PC-9 (cell line): ENCODE measurements around the gene MIER2.

Experiments used
- EZH2 ChIP-seq: fragments of 200-600 bp; sonication (generic); IDR thresholded peaks from 2 replicates; pipeline ENCODE4 v1.8.0; 2017; ENCODE audit warnings: antibody characterized with exemption, low read depth
- TF ChIP-seq, protein P1 (sequence below): fragments of 200-600 bp; sonication (generic); conservative IDR thresholded peaks from 2 replicates; pipeline ENCODE4 v1.6.1; 2017; ENCODE audit warnings: mixed run types, antibody characterized with exemption, mild to moderate bottlenecking, moderate library complexity

DNA sequence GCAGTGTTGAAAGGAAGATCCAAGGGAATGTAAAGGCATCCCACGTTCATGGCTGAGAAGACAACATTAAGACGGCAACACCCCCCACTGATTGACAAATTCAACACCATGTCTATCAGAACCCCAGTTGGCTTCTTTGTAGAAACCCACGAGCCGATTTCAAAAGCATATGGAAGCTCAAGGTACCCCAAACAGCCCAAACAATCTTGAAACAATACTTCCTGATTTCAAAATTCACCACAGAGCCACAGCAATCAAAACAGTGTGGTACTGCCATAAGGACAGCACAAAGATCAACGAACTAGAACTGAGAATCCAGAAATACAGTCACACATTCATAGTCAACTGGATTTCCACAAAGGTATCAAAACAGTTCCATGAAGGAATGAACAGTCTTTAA is 6.2 kb downstream of the MIER2 start:
- TF ChIP-seq, protein P1, sequence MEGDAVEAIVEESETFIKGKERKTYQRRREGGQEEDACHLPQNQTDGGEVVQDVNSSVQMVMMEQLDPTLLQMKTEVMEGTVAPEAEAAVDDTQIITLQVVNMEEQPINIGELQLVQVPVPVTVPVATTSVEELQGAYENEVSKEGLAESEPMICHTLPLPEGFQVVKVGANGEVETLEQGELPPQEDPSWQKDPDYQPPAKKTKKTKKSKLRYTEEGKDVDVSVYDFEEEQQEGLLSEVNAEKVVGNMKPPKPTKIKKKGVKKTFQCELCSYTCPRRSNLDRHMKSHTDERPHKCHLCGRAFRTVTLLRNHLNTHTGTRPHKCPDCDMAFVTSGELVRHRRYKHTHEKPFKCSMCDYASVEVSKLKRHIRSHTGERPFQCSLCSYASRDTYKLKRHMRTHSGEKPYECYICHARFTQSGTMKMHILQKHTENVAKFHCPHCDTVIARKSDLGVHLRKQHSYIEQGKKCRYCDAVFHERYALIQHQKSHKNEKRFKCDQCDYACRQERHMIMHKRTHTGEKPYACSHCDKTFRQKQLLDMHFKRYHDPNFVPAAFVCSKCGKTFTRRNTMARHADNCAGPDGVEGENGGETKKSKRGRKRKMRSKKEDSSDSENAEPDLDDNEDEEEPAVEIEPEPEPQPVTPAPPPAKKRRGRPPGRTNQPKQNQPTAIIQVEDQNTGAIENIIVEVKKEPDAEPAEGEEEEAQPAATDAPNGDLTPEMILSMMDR, result no peak
- TF ChIP-seq EZH2, result no peak
